GM06990 (cell line): ENCODE measurements around the gene CCNF.

Experiments used
- DNase-seq: peaks from one replicate; pipeline ENCODE4 v3.0.0-alpha.2; 2011; ENCODE audit not compliant: insufficient read length; ENCODE audit errors: extremely low read depth
- H3K27me3 ChIP-seq: replicated peaks from 2 replicates; pipeline ENCODE4 v1.6.0; 2011; ENCODE audit warnings: low read length; ENCODE audit not compliant: control insufficient read depth, insufficient read depth
- H3K36me3 ChIP-seq: 2 replicates; pipeline ENCODE4 v1.5.1; 2011; ENCODE audit warnings: low read length; ENCODE audit not compliant: control insufficient read depth, insufficient read depth
- H3K4me3 ChIP-seq: replicated peaks from 2 replicates; pipeline ENCODE4 v1.5.1; 2011; ENCODE audit warnings: low read depth, mild to moderate bottlenecking, control low read depth, low read length
- CTCF ChIP-seq: IDR thresholded peaks from 2 replicates; pipeline ENCODE4 v1.5.1; 2011; ENCODE audit warnings: low read length, control low read depth, mild to moderate bottlenecking, inconsistent platforms; ENCODE audit not compliant: insufficient read depth, poor library complexity, severe bottlenecking

Gene CCNF

GRCh38 chr16:2426941-2427361 lies 2.3 kb upstream of the CCNF start:
- no peaks in the 10 kb centered on the region; the same call in 1 of the 2 replicates for H3K36me3 ChIP-seq
- DNase-seq = no peak
- H3K4me3 ChIP-seq = no peak overlapping the region
- H3K27me3 ChIP-seq = no peaks in the 10 kb centered on the region
- TF ChIP-seq CTCF = no peak

GRCh38 chr16:2427526-2427925 lies 1.7 kb upstream of the CCNF start:
- no peak for DNase-seq
- Histone ChIP-seq H3K27me3 (no peaks in the 10 kb centered on the region), H3K4me3 (no peak overlapping the region), H3K36me3 (peaks cover 3% of the 10 kb centered on the region; the same call in 1 of the 2 replicates)
- TF ChIP-seq CTCF = no peak

- no peak for DNase-seq
- TF ChIP-seq CTCF = peak; percentile 31
- Histone ChIP-seq H3K36me3 (peaks cover 8% of the 10 kb centered on the region), H3K27me3 (no peaks in the 10 kb centered on the region), H3K4me3 (peak overlapping the region; percentile 83)
Observed at GRCh38 chr16:2428051-2428783, 1.0 kb upstream of the CCNF start.

- Histone ChIP-seq H3K4me3 (peak overlapping the region; percentile 83), H3K36me3 (peaks cover 8% of the 10 kb centered on the region), H3K27me3 (no peaks in the 10 kb centered on the region)
- no peak for DNase-seq
- TF ChIP-seq CTCF = no peak
Observed at GRCh38 chr16:2428784-2429033, 538 bp upstream of the CCNF start.

- Histone ChIP-seq H3K27me3 (no peaks in the 10 kb centered on the region), H3K4me3 (peak overlapping the region; percentile 83), H3K36me3 (peaks cover 8% of the 10 kb centered on the region)
- DNase-seq = no peak
- peak; percentile 42 for TF ChIP-seq CTCF
Observed at GRCh38 chr16:2429771-2430663, 770 bp downstream of the CCNF start.
